Gastrocnemius medialis (tissue), 4 donors: ENCODE data around the gene CCDC50.

Experiments used
- POLR2A ChIP-seq, 2 donors: fragments of 450-650 bp; IDR thresholded peaks; one replicate each; pipeline ENCODE4 v1.6.1; 2017; ENCODE audit warnings: antibody characterized with exemption in 2 of 2, mild to moderate bottlenecking in 2 of 2, moderate library complexity in 2 of 2
- TF ChIP-seq, protein P1 (sequence below), 5 experiments: fragments of 450-650 bp in 3 of 5; fragments of 200-600 bp in 2 of 5; sonication (generic) in 2 of 5; IDR thresholded peaks in 4 of 5; conservative IDR thresholded peaks in 1 of 5; 1 replicate in 4 of 5; 2 replicates in 1 of 5; pipeline ENCODE4 v1.5.1; 2016 to 2019; ENCODE audit warnings: antibody characterized with exemption in 5 of 5, mild to moderate bottlenecking in 3 of 5, moderate library complexity in 3 of 5

GRCh38 chr3:191336833-191337232, 7.6 kb downstream of the CCDC50 start:
- TF ChIP-seq, protein P1, sequence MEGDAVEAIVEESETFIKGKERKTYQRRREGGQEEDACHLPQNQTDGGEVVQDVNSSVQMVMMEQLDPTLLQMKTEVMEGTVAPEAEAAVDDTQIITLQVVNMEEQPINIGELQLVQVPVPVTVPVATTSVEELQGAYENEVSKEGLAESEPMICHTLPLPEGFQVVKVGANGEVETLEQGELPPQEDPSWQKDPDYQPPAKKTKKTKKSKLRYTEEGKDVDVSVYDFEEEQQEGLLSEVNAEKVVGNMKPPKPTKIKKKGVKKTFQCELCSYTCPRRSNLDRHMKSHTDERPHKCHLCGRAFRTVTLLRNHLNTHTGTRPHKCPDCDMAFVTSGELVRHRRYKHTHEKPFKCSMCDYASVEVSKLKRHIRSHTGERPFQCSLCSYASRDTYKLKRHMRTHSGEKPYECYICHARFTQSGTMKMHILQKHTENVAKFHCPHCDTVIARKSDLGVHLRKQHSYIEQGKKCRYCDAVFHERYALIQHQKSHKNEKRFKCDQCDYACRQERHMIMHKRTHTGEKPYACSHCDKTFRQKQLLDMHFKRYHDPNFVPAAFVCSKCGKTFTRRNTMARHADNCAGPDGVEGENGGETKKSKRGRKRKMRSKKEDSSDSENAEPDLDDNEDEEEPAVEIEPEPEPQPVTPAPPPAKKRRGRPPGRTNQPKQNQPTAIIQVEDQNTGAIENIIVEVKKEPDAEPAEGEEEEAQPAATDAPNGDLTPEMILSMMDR (IDR thresholded peaks at IDR 0.05 in 4 of 5, conservative IDR thresholded peaks at IDR 0.05 in 1 of 5), result no peak
- no peak for TF ChIP-seq POLR2A (IDR thresholded peaks at IDR 0.05)
